ENCODE data around the gene ADAM12.

GRCh38 chr10:126398383-126398743 is 10.1 kb upstream of the ADAM12 start:
- TF ChIP-seq ETS1 (IDR thresholded peaks at IDR 0.05) (no peak), EZH2 (IDR thresholded peaks at IDR 0.05; ENCODE audit: low read depth, unreplicated experiment) (no peak), REST (IDR thresholded peaks at IDR 0.05; ENCODE audit: unreplicated experiment) (no peak), CREB1 (CRISPR knock-in tag; IDR thresholded peaks at IDR 0.05; ENCODE audit: low read depth) (no peak), POLR2AphosphoS5 (IDR thresholded peaks at IDR 0.05; ENCODE audit: low read depth) (no peak), EZH2phosphoT487 (IDR thresholded peaks at IDR 0.05; ENCODE audit: unreplicated experiment) (no peak), ZNF331 (CRISPR knock-in tag; IDR thresholded peaks at IDR 0.05; ENCODE audit: low read depth) (no peak), ZNF114 (CRISPR knock-in tag; IDR thresholded peaks at IDR 0.05) (no peak), JUNB (IDR thresholded peaks at IDR 0.05; ENCODE audit: unreplicated experiment) (no peak), NANOG (IDR thresholded peaks at IDR 0.05; ENCODE audit: borderline replicate concordance) (no peak), STAT1 (IDR thresholded peaks at IDR 0.05; ENCODE audit: unreplicated experiment) (no peak)
- TF ChIP-seq, protein P1, sequence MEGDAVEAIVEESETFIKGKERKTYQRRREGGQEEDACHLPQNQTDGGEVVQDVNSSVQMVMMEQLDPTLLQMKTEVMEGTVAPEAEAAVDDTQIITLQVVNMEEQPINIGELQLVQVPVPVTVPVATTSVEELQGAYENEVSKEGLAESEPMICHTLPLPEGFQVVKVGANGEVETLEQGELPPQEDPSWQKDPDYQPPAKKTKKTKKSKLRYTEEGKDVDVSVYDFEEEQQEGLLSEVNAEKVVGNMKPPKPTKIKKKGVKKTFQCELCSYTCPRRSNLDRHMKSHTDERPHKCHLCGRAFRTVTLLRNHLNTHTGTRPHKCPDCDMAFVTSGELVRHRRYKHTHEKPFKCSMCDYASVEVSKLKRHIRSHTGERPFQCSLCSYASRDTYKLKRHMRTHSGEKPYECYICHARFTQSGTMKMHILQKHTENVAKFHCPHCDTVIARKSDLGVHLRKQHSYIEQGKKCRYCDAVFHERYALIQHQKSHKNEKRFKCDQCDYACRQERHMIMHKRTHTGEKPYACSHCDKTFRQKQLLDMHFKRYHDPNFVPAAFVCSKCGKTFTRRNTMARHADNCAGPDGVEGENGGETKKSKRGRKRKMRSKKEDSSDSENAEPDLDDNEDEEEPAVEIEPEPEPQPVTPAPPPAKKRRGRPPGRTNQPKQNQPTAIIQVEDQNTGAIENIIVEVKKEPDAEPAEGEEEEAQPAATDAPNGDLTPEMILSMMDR (conservative IDR thresholded peaks at IDR 0.05; ENCODE audit: low read depth in 2 of 2), result no peak
- TF ChIP-seq, protein P2, sequence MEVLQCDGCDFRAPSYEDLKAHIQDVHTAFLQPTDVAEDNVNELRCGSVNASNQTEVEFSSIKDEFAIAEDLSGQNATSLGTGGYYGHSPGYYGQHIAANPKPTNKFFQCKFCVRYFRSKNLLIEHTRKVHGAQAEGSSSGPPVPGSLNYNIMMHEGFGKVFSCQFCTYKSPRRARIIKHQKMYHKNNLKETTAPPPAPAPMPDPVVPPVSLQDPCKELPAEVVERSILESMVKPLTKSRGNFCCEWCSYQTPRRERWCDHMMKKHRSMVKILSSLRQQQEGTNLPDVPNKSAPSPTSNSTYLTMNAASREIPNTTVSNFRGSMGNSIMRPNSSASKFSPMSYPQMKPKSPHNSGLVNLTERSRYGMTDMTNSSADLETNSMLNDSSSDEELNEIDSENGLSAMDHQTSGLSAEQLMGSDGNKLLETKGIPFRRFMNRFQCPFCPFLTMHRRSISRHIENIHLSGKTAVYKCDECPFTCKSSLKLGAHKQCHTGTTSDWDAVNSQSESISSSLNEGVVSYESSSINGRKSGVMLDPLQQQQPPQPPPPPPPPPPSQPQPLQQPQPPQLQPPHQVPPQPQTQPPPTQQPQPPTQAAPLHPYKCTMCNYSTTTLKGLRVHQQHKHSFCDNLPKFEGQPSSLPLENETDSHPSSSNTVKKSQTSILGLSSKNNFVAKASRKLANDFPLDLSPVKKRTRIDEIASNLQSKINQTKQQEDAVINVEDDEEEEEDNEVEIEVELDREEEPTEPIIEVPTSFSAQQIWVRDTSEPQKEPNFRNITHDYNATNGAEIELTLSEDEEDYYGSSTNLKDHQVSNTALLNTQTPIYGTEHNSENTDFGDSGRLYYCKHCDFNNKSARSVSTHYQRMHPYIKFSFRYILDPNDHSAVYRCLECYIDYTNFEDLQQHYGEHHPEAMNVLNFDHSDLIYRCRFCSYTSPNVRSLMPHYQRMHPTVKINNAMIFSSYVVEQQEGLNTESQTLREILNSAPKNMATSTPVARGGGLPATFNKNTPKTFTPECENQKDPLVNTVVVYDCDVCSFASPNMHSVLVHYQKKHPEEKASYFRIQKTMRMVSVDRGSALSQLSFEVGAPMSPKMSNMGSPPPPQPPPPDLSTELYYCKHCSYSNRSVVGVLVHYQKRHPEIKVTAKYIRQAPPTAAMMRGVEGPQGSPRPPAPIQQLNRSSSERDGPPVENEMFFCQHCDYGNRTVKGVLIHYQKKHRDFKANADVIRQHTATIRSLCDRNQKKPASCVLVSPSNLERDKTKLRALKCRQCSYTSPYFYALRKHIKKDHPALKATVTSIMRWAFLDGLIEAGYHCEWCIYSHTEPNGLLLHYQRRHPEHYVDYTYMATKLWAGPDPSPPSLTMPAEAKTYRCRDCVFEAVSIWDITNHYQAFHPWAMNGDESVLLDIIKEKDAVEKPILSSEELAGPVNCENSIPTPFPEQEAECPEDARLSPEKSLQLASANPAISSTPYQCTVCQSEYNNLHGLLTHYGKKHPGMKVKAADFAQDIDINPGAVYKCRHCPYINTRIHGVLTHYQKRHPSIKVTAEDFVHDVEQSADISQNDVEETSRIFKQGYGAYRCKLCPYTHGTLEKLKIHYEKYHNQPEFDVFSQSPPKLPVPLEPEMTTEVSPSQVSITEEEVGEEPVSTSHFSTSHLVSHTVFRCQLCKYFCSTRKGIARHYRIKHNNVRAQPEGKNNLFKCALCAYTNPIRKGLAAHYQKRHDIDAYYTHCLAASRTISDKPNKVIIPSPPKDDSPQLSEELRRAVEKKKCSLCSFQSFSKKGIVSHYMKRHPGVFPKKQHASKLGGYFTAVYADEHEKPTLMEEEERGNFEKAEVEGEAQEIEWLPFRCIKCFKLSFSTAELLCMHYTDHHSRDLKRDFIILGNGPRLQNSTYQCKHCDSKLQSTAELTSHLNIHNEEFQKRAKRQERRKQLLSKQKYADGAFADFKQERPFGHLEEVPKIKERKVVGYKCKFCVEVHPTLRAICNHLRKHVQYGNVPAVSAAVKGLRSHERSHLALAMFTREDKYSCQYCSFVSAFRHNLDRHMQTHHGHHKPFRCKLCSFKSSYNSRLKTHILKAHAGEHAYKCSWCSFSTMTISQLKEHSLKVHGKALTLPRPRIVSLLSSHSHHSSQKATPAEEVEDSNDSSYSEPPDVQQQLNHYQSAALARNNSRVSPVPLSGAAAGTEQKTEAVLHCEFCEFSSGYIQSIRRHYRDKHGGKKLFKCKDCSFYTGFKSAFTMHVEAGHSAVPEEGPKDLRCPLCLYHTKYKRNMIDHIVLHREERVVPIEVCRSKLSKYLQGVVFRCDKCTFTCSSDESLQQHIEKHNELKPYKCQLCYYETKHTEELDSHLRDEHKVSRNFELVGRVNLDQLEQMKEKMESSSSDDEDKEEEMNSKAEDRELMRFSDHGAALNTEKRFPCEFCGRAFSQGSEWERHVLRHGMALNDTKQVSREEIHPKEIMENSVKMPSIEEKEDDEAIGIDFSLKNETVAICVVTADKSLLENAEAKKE (CRISPR knock-in tag; IDR thresholded peaks at IDR 0.05), result no peak
